Fibroblast of lung (primary cell): Measurements from ENCODE around the gene MGAT5.

Experiments
- EZH2 ChIP-seq: IDR thresholded peaks from 2 replicates; pipeline ENCODE4 v1.5.1; 2012; ENCODE audit warnings: low read length, control low read depth, mild to moderate bottlenecking; ENCODE audit errors: missing control alignments
- TF ChIP-seq, protein P1 (sequence below), 2 donors: IDR thresholded peaks in 1 of 2; conservative IDR thresholded peaks in 1 of 2; 1 replicate in 1 of 2; 2 replicates in 1 of 2; pipeline ENCODE4 v1.5.1; 2011 to 2012; ENCODE audit warnings: low read length in 2 of 2, control low read depth in 1 of 2, inconsistent platforms in 1 of 2, low read depth in 1 of 2, mild to moderate bottlenecking in 1 of 2

DNA sequence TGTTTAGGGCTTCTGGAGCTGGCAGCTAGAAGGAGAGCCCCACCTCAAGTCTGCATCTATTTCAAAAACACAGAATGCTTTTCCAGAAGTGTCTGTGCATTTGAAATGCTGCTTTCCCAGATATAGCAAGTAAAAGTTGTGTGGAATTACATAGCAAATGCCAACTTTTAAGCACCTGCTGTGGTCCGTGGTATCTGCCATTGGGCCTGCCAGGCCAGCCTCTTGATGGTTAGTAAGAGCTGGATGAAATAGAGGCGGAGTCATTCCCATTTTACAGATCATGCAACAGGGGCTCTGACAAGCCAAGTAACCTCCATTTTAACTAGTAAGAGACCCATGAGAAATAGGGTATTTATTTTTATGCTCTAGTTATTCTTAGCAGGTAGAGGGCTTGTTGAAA, 61.6 kb downstream of the MGAT5 start:
- TF ChIP-seq, protein P1, sequence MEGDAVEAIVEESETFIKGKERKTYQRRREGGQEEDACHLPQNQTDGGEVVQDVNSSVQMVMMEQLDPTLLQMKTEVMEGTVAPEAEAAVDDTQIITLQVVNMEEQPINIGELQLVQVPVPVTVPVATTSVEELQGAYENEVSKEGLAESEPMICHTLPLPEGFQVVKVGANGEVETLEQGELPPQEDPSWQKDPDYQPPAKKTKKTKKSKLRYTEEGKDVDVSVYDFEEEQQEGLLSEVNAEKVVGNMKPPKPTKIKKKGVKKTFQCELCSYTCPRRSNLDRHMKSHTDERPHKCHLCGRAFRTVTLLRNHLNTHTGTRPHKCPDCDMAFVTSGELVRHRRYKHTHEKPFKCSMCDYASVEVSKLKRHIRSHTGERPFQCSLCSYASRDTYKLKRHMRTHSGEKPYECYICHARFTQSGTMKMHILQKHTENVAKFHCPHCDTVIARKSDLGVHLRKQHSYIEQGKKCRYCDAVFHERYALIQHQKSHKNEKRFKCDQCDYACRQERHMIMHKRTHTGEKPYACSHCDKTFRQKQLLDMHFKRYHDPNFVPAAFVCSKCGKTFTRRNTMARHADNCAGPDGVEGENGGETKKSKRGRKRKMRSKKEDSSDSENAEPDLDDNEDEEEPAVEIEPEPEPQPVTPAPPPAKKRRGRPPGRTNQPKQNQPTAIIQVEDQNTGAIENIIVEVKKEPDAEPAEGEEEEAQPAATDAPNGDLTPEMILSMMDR (conservative IDR thresholded peaks at IDR 0.05 in 1 of 2, IDR thresholded peaks at IDR 0.05 in 1 of 2; ENCODE audit: low read depth in 1 of 2, low read length in 2 of 2): no peak
- TF ChIP-seq EZH2: no peak
